Pancreas (tissue), 10 donors: Measurements from ENCODE around the gene NFS1. TPM values are rescaled to one million over a fixed set of nuclear protein-coding genes. Genes with fewer than 3 reads are reported as not detected.
"Not testable (repeated sequence)": the region's sequence is repeated elsewhere in the genome, so short reads cannot be mapped to it uniquely, and the experiment has no call there.

Experiments used
- ATAC-seq, 4 donors: fragments of 200-7000 bp; cut with Tn5 transposase; one replicate each; pipeline versions ENCODE4 v1.8.0 to v1.9.1; 2020; ENCODE audit warnings: mild to moderate bottlenecking in 4 of 4, moderate library complexity in 4 of 4
- DNase-seq, 6 donors: peaks; one replicate each; pipeline ENCODE4 v3.0.0-alpha.2; 2020
- FAIRE-seq: peaks from 2 replicates; lab custom pipeline; 2012; peaks lifted over from hg19 to GRCh38; lab: Jason Lieb, UNC
- H3K27ac ChIP-seq, 4 donors: fragments of 200-600 bp; sonication (generic); 1 replicate in 3 of 4; 2 replicates in 1 of 4; pipeline versions ENCODE4 v1.5.0 to v1.8.0; 2020
- H3K27me3 ChIP-seq, 4 donors: fragments of 200-600 bp; one replicate each; pipeline ENCODE4 v1.8.0; 2021
- H3K36me3 ChIP-seq, 3 donors: fragments of 200-600 bp; sonication (generic) in 1 of 3; one replicate each; pipeline versions ENCODE4 v1.5.0 to v1.8.0; 2020 to 2021
- H3K4me1 ChIP-seq, 3 donors: fragments of 200-600 bp; one replicate each; pipeline ENCODE4 v1.8.0; 2021
- H3K4me3 ChIP-seq, 4 donors: fragments of 200-600 bp; sonication (generic) in 2 of 4; one replicate each; pipeline versions ENCODE4 v1.5.0 to v1.8.0; 2020 to 2021
- H3K9me3 ChIP-seq, 4 donors: fragments of 200-600 bp; one replicate each; pipeline ENCODE4 v1.8.0; 2021
- WGBS, 2 donors: extraction: QIAGEN DNeasy Blood & Tissue Kit; methylation state at CpG; one replicate each; pipeline ENCODE4 v1.1.7; 2013; 5-methylcytosine and 5-hydroxymethylcytosine counted together
- intact Hi-C, 3 donors: fragments of 100-400 bp; cut with DNase I; formaldehyde crosslinking; loops; one replicate each; pipeline versions ENCODE4 v1.11.1 to v1.14.2; 2022
- polyA plus RNA-seq, 2 donors: library from polyadenylated mRNA; stranded (reverse); fragments of 200-250 nt; gene quantifications; one replicate each; pipeline ENCODE4 v1.2.3, GENCODE V29; 2013
- total RNA-seq, 6 donors: library from RNA; stranded (reverse); fragmentation: NEBNext Ultra II Directional in 4 of 6; extraction: Animal tissue kit (Norgen Biotek cat#: 25700) in 4 of 6; gene quantifications; one replicate each; pipeline versions ENCODE4 v1.2.1 to v1.2.4, GENCODE V29; 2021 to 2023
- TF ChIP-seq, protein P1 (sequence below), 4 donors: fragments of 200-600 bp; sonication (generic) in 3 of 4; IDR thresholded peaks; one replicate each; pipeline versions ENCODE4 v1.5.0 to v1.8.0; 2021; ENCODE audit warnings: antibody characterized with exemption in 4 of 4
- donor health status: healthy with polysubstance abuse.
- donor health status: DM: no; HTN: no; CAD: no; lungs with moderate emphysema.
- donor health status: DM: no; HTN: no; CAD: no.
- donor health status: control.
- donor health status: control.
- donor health status: Bipolar disorder and iron deficiency.
- donor health status: DM: yes; HTN: yes; CAD: no.
- donor health status: DM: no; HTN: no; CAD: no.
- donor health status: DM: no; HTN: no; CAD: no.
- donor health status: DM: yes; HTN: yes; CAD: no.

Gene NFS1
- total and polyA plus RNA-seq, 8 donors, result 11.0 to 34.8 (median 15.2) TPM

DNA sequence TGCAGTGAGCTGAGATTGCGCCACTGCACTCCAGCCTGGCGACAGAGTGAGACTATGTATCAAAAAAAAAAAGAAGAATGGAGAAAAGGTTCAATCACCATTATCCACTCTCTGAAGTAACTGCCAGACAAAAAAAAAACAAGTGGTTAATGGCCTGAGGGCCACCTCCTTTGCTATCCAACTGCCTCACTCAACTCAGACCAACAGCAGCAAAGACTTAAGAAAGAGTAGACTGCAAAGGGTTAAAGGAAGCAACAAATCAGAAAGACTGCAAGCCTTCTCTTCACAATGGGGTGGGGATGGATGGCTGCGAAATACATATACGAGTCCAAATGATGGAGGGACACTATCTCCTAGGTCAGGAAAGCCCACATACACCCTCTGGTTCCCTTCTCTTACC, 3.2 kb downstream of the NFS1 start:
- no peaks in the 10 kb centered on the region for H3K9me3 ChIP-seq
- intact Hi-C loops, result no loop called here
- DNase-seq (no peak), FAIRE-seq (no peak), ATAC-seq (no peak)
- H3K36me3 ChIP-seq, result peaks cover 0 to 20% (median 0%) of the 10 kb centered on the region in 3 donors
- H3K4me1 ChIP-seq, result peaks cover 0 to 15% (median 6%) of the 10 kb centered on the region in 3 donors
- TF ChIP-seq, protein P1, sequence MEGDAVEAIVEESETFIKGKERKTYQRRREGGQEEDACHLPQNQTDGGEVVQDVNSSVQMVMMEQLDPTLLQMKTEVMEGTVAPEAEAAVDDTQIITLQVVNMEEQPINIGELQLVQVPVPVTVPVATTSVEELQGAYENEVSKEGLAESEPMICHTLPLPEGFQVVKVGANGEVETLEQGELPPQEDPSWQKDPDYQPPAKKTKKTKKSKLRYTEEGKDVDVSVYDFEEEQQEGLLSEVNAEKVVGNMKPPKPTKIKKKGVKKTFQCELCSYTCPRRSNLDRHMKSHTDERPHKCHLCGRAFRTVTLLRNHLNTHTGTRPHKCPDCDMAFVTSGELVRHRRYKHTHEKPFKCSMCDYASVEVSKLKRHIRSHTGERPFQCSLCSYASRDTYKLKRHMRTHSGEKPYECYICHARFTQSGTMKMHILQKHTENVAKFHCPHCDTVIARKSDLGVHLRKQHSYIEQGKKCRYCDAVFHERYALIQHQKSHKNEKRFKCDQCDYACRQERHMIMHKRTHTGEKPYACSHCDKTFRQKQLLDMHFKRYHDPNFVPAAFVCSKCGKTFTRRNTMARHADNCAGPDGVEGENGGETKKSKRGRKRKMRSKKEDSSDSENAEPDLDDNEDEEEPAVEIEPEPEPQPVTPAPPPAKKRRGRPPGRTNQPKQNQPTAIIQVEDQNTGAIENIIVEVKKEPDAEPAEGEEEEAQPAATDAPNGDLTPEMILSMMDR (IDR thresholded peaks at IDR 0.05), result no peak
- WGBS, 2 donors, result 93 to 95% methylated on average over 4 of the region's 4 CpGs
- H3K27me3 ChIP-seq, result no peaks in the 10 kb centered on the region
- no peak overlapping the region for H3K4me3 ChIP-seq
- no peak overlapping the region for H3K27ac ChIP-seq

DNA sequence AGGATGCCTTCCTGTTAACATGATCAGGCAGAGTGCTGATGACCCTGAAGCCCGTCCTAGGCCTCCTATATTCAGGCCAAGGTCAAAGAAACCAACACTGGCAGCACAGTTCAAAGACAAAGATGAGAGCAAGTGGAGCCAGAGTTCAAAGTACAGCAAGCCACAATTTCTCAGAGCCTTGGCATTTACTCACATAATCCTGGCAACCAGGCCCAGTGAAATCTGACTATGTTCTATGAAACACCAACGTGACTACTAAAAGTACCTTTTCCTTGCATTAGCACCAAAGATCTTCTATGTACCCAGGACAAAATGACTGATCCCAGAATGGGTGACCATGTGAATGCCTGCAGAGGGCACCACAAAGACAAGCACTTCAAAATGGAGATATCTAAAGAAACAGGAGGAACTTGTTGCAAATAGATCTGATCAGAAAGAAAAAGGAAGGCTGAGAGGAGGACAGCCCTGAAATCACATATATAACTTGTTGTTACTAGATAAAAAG, 3.9 kb downstream of the NFS1 start:
- 43 to 59% methylated on average over 2 of the region's 2 CpGs for WGBS, 2 donors
- no peaks in the 10 kb centered on the region for H3K9me3 ChIP-seq
- DNase-seq, result no peak
- TF ChIP-seq, protein P1 (IDR thresholded peaks at IDR 0.05), result no peak
- H3K27me3 ChIP-seq, result no peaks in the 10 kb centered on the region
- no peak overlapping the region for H3K4me3 ChIP-seq
- intact Hi-C loops, result no loop called here
- ATAC-seq, result no peak
- H3K27ac ChIP-seq, result no peak overlapping the region
- H3K4me1 ChIP-seq, result peaks cover 0 to 10% (median 3%) of the 10 kb centered on the region in 3 donors
- H3K36me3 ChIP-seq, result peaks cover 0 to 26% (median 1%) of the 10 kb centered on the region in 3 donors
- FAIRE-seq, result no peak

DNA sequence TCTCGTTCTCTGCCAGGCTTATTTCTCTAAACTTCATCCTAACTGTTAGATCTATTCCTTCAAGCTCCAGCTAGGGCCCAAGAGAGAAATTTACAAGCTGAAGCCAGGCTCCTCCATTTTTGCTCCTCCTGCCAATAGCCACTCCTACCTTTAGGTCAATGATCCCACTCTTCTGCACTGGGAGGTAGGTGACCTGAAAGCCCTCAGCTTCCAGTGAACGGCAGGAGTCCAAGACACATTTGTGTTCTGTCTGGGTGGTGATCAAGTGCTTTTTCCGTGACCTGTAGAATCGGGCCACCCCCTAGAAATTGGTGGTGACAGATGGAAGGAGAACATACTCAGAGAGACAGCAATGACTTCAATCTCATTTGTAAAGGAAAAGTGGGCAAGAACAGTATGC, 8.9 kb downstream of the NFS1 start:
- Histone ChIP-seq H3K4me1 (no peaks in the 10 kb centered on the region), H3K36me3 (peaks cover 0 to 56% (median 11%) of the 10 kb centered on the region in 3 donors), H3K27ac (no peak overlapping the region), H3K4me3 (no peak overlapping the region), H3K27me3 (no peaks in the 10 kb centered on the region), H3K9me3 (no peaks in the 10 kb centered on the region)
- no peak for FAIRE-seq
- WGBS, 2 donors, result 85 to 86% methylated on average over 4 of the region's 4 CpGs
- no peak for ATAC-seq
- TF ChIP-seq, protein P1 (IDR thresholded peaks at IDR 0.05), result no peak
- intact Hi-C loops, result no loop called here
- no peak for DNase-seq

DNA sequence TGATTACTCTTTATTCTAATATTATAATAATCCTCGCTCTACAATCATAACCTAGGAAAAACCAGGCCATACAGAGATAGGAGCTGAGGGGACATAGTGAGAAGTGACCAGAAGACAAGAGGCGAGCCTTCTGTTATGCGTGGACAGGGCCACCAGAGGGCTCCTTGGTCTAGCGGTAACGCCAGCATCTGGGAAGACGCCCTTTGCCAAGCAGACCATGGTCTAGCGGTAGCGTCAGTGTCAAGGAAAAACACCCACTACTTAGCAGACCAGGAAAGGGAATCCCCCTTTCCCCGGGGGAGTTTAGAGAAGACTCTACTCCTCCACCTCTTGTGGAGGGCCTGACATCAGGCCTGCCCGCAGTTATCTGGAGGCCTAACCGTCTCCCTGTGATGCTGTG, 12.3 kb downstream of the NFS1 start:
- H3K36me3 ChIP-seq, result peaks cover 0 to 45% (median 11%) of the 10 kb centered on the region in 3 donors
- DNase-seq, H3K27ac ChIP-seq, FAIRE-seq, ATAC-seq, H3K4me1 ChIP-seq, intact Hi-C loops, H3K27me3 ChIP-seq, H3K9me3 ChIP-seq, H3K4me3 ChIP-seq: not testable (repeated sequence)
- 90 to 94% methylated on average over 11 of the region's 11 CpGs for WGBS, 2 donors

DNA sequence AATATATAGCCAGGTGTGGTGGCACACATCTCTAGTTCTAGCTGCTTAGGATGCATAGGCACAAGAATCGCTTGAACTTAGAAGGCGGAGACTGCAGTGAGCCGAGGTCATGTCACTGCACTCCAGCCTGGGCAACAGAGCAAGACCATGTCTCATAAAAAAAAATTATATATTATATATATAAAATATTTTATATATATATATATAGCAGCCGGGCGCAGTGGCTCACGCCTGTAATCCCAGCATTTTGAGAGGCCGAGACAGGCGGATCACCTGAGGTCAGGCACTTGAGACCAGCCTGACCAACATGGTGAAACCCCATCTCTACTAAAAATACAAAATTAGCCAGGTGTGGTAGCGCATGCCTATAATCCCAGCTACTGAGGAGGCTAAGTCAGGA, 13.8 kb downstream of the NFS1 start:
- DNase-seq, H3K4me3 ChIP-seq, H3K4me1 ChIP-seq, ATAC-seq, FAIRE-seq, H3K27ac ChIP-seq, H3K9me3 ChIP-seq, intact Hi-C loops, H3K27me3 ChIP-seq: not testable (repeated sequence)
- peaks cover 0 to 37% (median 10%) of the 10 kb centered on the region in 3 donors for H3K36me3 ChIP-seq
- 95% methylated on average over 9 of the region's 9 CpGs for WGBS, 2 donors

DNA sequence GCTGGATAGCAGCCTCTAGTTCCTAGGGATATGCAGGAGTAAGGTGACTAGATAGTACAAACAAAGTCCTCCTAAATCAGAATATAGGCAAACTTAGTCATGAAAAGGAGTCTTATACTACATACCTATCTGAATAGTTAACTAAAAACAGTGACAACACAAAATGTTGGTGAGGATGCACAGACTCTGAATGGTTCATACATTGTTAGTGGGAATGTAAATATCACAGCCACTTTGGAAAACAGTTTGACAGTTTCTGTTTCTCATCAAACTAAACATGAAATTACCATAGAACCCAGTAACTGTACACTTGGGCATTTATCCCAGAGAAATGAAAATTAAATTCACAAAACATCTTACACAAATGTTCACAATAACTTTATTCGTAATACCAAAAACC, 17.2 kb downstream of the NFS1 start:
- Histone ChIP-seq H3K27ac (no peak overlapping the region), H3K4me3 (no peak overlapping the region), H3K36me3 (peaks cover 0 to 7% (median 2%) of the 10 kb centered on the region in 3 donors), H3K4me1 (no peaks in the 10 kb centered on the region), H3K9me3 (no peaks in the 10 kb centered on the region), H3K27me3 (no peaks in the 10 kb centered on the region)
- intact Hi-C loops, result no loop called here
- WGBS, 2 donors, result 95 to 98% methylated on average over 1 of the region's 1 CpG
- ATAC-seq (no peak), FAIRE-seq (no peak), DNase-seq (no peak)
- TF ChIP-seq, protein P1 (IDR thresholded peaks at IDR 0.05), result no peak
